ENCODE measurements around the gene SCAMP2.
A peak's percentile ranks its signal among the peaks of the same experiment; 100 is the strongest.

The SCAMP2 gene

GRCh38 chr15:74857671-74858368, 15.3 kb downstream of the SCAMP2 start:
- DNase-seq: no peak

- no peak for DNase-seq
These were observed 16.0 kb downstream of the SCAMP2 start for GRCh38 chr15:74857082-74857655.

- DNase-seq: no peak
These were observed 16.6 kb downstream of the SCAMP2 start for GRCh38 chr15:74856537-74856936.

GRCh38 chr15:74855857-74856256, 17.3 kb downstream of the SCAMP2 start:
- DNase-seq: no peak

GRCh38 chr15:74854453-74855022, 18.6 kb downstream of the SCAMP2 start:
- DNase-seq: no peak

GRCh38 chr15:74851960-74852359, 21.2 kb downstream of the SCAMP2 start:
- DNase-seq: no peak

GRCh38 chr15:74850393-74850792, 22.8 kb downstream of the SCAMP2 start:
- no peak for DNase-seq

GRCh38 chr15:74847432-74847831, 25.7 kb downstream of the SCAMP2 start:
- no peak for DNase-seq

GRCh38 chr15:74845581-74845980, 27.6 kb downstream of the SCAMP2 start:
- no peak for DNase-seq

GRCh38 chr15:74845208-74845568, 28.0 kb downstream of the SCAMP2 start:
- no peak for DNase-seq

- DNase-seq: no peak
These were observed 28.6 kb downstream of the SCAMP2 start for GRCh38 chr15:74844319-74845207.

GRCh38 chr15:74843891-74844299, 29.3 kb downstream of the SCAMP2 start:
- DNase-seq: no peak

GRCh38 chr15:74843445-74843828, 29.7 kb downstream of the SCAMP2 start:
- no peak for DNase-seq

- peak; percentile 63 to 85 for DNase-seq
These were observed 30.4 kb downstream of the SCAMP2 start, which contains the start of gene ULK3 for GRCh38 chr15:74842581-74843444. TSS of gene ULK3 (minus strand) at chr15:74843156. CDS start at chr15:74843105, 51 bp downstream.

GRCh38 chr15:74841891-74842373, 31.2 kb downstream of the SCAMP2 start:
- no peak for DNase-seq

GRCh38 chr15:74840851-74841775, 32.1 kb downstream of the SCAMP2 start:
- DNase-seq: no peak

- no peak for DNase-seq
These were observed 33.4 kb downstream of the SCAMP2 start for GRCh38 chr15:74839526-74840395.

- DNase-seq: no peak
These were observed 34.2 kb downstream of the SCAMP2 start for GRCh38 chr15:74838746-74839525.

GRCh38 chr15:74838137-74838516, 35.0 kb downstream of the SCAMP2 start:
- DNase-seq: no peak
